HUES48 (cell line): ENCODE measurements around the gene MAP2K1.
"Not testable (repeated sequence)": the region's sequence is repeated elsewhere in the genome, so short reads cannot be mapped to it uniquely, and the experiment has no call there.

Experiments used
- H3K27ac ChIP-seq: one replicate; pipeline ENCODE4 v1.7.0; 2013; ENCODE audit warnings: low read depth, low read length, inconsistent platforms
- H3K27me3 ChIP-seq: 2 replicates; pipeline ENCODE4 v1.6.1; 2013; ENCODE audit warnings: mild to moderate bottlenecking, low read length; ENCODE audit not compliant: control insufficient read depth, insufficient read depth
- H3K36me3 ChIP-seq: 2 replicates; pipeline ENCODE4 v1.6.1; 2013; ENCODE audit warnings: low read length; ENCODE audit not compliant: control insufficient read depth, insufficient read depth
- H3K4me1 ChIP-seq: 2 replicates; pipeline ENCODE4 v1.6.1; 2013; ENCODE audit warnings: mild to moderate bottlenecking, low read length; ENCODE audit not compliant: control insufficient read depth, insufficient read depth
- H3K4me3 ChIP-seq: 2 replicates; pipeline ENCODE4 v1.5.1; 2013; ENCODE audit warnings: mild to moderate bottlenecking, low read depth, low read length
- H3K9ac ChIP-seq: 2 replicates; pipeline ENCODE4 v1.6.1; 2013; ENCODE audit warnings: mild to moderate bottlenecking, low read depth, low read length, moderate library complexity
- H3K9me3 ChIP-seq: 2 replicates; pipeline ENCODE4 v1.6.1; 2013; ENCODE audit warnings: low read length; ENCODE audit not compliant: control insufficient read depth, insufficient read depth

Gene MAP2K1

GRCh38 chr15:66378814-66379430 is 7.8 kb upstream of the MAP2K1 start:
- Histone ChIP-seq H3K36me3 (no peaks in the 10 kb centered on the region), H3K4me3 (no peak overlapping the region), H3K9ac (no peak overlapping the region), H3K27me3 (no peaks in the 10 kb centered on the region), H3K9me3 (no peaks in the 10 kb centered on the region), H3K4me1 (no peaks in the 10 kb centered on the region), H3K27ac (no peak overlapping the region)

GRCh38 chr15:66381376-66381775 is 5.3 kb upstream of the MAP2K1 start:
- H3K9me3 ChIP-seq, H3K4me3 ChIP-seq, H3K36me3 ChIP-seq, H3K4me1 ChIP-seq, H3K27me3 ChIP-seq, H3K9ac ChIP-seq, H3K27ac ChIP-seq: not testable (repeated sequence)

GRCh38 chr15:66387163-66388042 is 691 bp downstream of the MAP2K1 start:
- Histone ChIP-seq H3K36me3 (peaks cover 8% of the 10 kb centered on the region), H3K4me3 (peak overlapping the region; percentile 94), H3K27ac (peak overlapping the region; percentile 83), H3K9ac (peak overlapping the region; percentile 64), H3K27me3 (no peaks in the 10 kb centered on the region), H3K9me3 (no peaks in the 10 kb centered on the region), H3K4me1 (peaks cover 11% of the 10 kb centered on the region; the same call in 1 of the 2 replicates)

GRCh38 chr15:66388043-66388363 is 1.3 kb downstream of the MAP2K1 start:
- Histone ChIP-seq H3K4me3 (peak overlapping the region; percentile 94), H3K9me3 (no peaks in the 10 kb centered on the region), H3K4me1 (peaks cover 11% of the 10 kb centered on the region; the same call in 1 of the 2 replicates), H3K27me3 (no peaks in the 10 kb centered on the region), H3K36me3 (peaks cover 8% of the 10 kb centered on the region), H3K9ac (peak overlapping the region; percentile 64), H3K27ac (peak overlapping the region; percentile 83)

GRCh38 chr15:66388576-66388975 is 1.9 kb downstream of the MAP2K1 start:
- H3K4me1 ChIP-seq = peaks cover 11% of the 10 kb centered on the region; the same call in 1 of the 2 replicates
- no peak overlapping the region for H3K9ac ChIP-seq
- peaks cover 8% of the 10 kb centered on the region for H3K36me3 ChIP-seq
- H3K27ac ChIP-seq = no peak overlapping the region
- no peaks in the 10 kb centered on the region for H3K9me3 ChIP-seq
- peak overlapping the region; percentile 94 for H3K4me3 ChIP-seq
- H3K27me3 ChIP-seq = no peaks in the 10 kb centered on the region

GRCh38 chr15:66389098-66389858 is 2.6 kb downstream of the MAP2K1 start:
- Histone ChIP-seq H3K27ac (no peak overlapping the region), H3K36me3 (peaks cover 8% of the 10 kb centered on the region), H3K4me3 (no peak overlapping the region), H3K9me3 (no peaks in the 10 kb centered on the region), H3K27me3 (no peaks in the 10 kb centered on the region), H3K4me1 (peaks cover 11% of the 10 kb centered on the region; the same call in 1 of the 2 replicates), H3K9ac (no peak overlapping the region)

GRCh38 chr15:66389859-66390381 is 3.2 kb downstream of the MAP2K1 start:
- peaks cover 8% of the 10 kb centered on the region for H3K36me3 ChIP-seq
- no peaks in the 10 kb centered on the region for H3K27me3 ChIP-seq
- H3K9ac ChIP-seq = no peak overlapping the region

GRCh38 chr15:66390678-66391077 is 4.0 kb downstream of the MAP2K1 start:
- Histone ChIP-seq H3K4me1 (peaks cover 11% of the 10 kb centered on the region; the same call in 1 of the 2 replicates), H3K36me3 (peaks cover 8% of the 10 kb centered on the region), H3K9ac (no peak overlapping the region), H3K9me3 (no peaks in the 10 kb centered on the region), H3K27me3 (no peaks in the 10 kb centered on the region), H3K27ac (no peak overlapping the region), H3K4me3 (no peak overlapping the region)

More at GRCh38 chr15:66389859-66390381, 3.2 kb downstream of the MAP2K1 start:
- Histone ChIP-seq H3K9me3 (no peaks in the 10 kb centered on the region), H3K4me1 (peaks cover 11% of the 10 kb centered on the region; the same call in 1 of the 2 replicates), H3K27ac (no peak overlapping the region), H3K4me3 (no peak overlapping the region)

- not testable (repeated sequence) for H3K4me3 ChIP-seq, H3K9me3 ChIP-seq, H3K4me1 ChIP-seq, H3K27ac ChIP-seq, H3K9ac ChIP-seq, H3K27me3 ChIP-seq, H3K36me3 ChIP-seq
These were observed 6.3 kb downstream of the MAP2K1 start for GRCh38 chr15:66393037-66393436.

GRCh38 chr15:66394472-66394871 is 7.8 kb downstream of the MAP2K1 start:
- H3K27ac ChIP-seq = no peak overlapping the region
- H3K36me3 ChIP-seq = peaks cover 11% of the 10 kb centered on the region
- H3K4me3 ChIP-seq = no peak overlapping the region
- no peak overlapping the region for H3K9ac ChIP-seq
- H3K4me1 ChIP-seq = no peaks in the 10 kb centered on the region
- H3K9me3 ChIP-seq = no peaks in the 10 kb centered on the region
- H3K27me3 ChIP-seq = no peaks in the 10 kb centered on the region
